Osteocyte (in vitro differentiated cells): Measurements from ENCODE around the gene PDE4B. TPM values are rescaled to one million over a fixed set of nuclear protein-coding genes. Genes with fewer than 3 reads are reported as not detected.

Experiments
- DNase-seq: peaks from one replicate; pipeline ENCODE4 v3.0.0; 2021; ENCODE audit warnings: mixed read lengths; ENCODE audit not compliant: unreplicated experiment; ENCODE audit errors: extremely low spot score
- H3K27ac Mint-ChIP-seq: one replicate; pipeline ENCODE4 v1.8.0; 2021; ENCODE audit warnings: mild to moderate bottlenecking, mixed read lengths; ENCODE audit not compliant: unreplicated experiment
- H3K27me3 Mint-ChIP-seq: one replicate; pipeline ENCODE4 v1.8.0; 2021; ENCODE audit warnings: mixed read lengths; ENCODE audit not compliant: unreplicated experiment
- H3K36me3 Mint-ChIP-seq: one replicate; pipeline ENCODE4 v1.8.0; 2021; ENCODE audit warnings: mixed read lengths; ENCODE audit not compliant: unreplicated experiment
- H3K4me1 Mint-ChIP-seq: one replicate; pipeline ENCODE4 v1.8.0; 2021; ENCODE audit warnings: mixed read lengths; ENCODE audit not compliant: unreplicated experiment
- H3K4me3 Mint-ChIP-seq: one replicate; pipeline ENCODE4 v1.8.0; 2021; ENCODE audit warnings: mild to moderate bottlenecking, moderate library complexity, mixed read lengths; ENCODE audit not compliant: unreplicated experiment
- H3K9me3 Mint-ChIP-seq: one replicate; pipeline ENCODE4 v1.8.0; 2021; ENCODE audit warnings: mixed read lengths; ENCODE audit not compliant: unreplicated experiment
- total RNA-seq: library from RNA; stranded (reverse); gene quantifications from 2 replicates; pipeline ENCODE4 v1.2.1, GENCODE V29; 2021
- TF ChIP-seq, protein P1 (sequence below): fragments of 200-600 bp; sonication (generic); IDR thresholded peaks from 2 replicates; pipeline ENCODE4 v1.5.0; 2021; ENCODE audit warnings: antibody characterized with exemption, mild to moderate bottlenecking, moderate library complexity

Gene PDE4B
- total RNA-seq, 1 donor from 2014 or later, result 53.1 TPM

DNA sequence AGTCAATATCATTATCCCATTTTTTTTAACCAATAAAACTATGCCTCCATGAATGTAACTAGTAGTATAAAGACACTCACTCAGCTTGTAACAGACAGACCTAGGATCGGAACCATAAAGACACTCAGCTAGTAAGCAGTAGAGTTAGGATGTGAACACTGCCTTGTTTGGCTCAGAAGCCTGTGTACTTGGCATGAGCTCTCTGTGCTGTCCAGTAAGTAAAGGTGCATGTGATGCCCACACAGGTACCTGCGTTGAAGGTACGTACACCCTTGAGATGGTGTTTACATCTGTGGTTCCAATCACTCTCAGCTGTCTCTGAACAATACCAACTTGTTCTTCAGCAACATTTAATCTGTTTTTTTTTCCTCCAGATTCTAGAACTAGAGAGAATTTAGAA is 489.1 kb downstream of the PDE4B start:
- Mint-ChIP-seq H3K4me1 (peaks cover 53% of the 10 kb centered on the region), H3K27me3 (no peaks in the 10 kb centered on the region), H3K9me3 (peaks cover 3% of the 10 kb centered on the region), H3K4me3 (no peak overlapping the region), H3K27ac (no peak overlapping the region), H3K36me3 (no peaks in the 10 kb centered on the region)
- TF ChIP-seq, protein P1, sequence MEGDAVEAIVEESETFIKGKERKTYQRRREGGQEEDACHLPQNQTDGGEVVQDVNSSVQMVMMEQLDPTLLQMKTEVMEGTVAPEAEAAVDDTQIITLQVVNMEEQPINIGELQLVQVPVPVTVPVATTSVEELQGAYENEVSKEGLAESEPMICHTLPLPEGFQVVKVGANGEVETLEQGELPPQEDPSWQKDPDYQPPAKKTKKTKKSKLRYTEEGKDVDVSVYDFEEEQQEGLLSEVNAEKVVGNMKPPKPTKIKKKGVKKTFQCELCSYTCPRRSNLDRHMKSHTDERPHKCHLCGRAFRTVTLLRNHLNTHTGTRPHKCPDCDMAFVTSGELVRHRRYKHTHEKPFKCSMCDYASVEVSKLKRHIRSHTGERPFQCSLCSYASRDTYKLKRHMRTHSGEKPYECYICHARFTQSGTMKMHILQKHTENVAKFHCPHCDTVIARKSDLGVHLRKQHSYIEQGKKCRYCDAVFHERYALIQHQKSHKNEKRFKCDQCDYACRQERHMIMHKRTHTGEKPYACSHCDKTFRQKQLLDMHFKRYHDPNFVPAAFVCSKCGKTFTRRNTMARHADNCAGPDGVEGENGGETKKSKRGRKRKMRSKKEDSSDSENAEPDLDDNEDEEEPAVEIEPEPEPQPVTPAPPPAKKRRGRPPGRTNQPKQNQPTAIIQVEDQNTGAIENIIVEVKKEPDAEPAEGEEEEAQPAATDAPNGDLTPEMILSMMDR, result no peak
- DNase-seq, result no peak

DNA sequence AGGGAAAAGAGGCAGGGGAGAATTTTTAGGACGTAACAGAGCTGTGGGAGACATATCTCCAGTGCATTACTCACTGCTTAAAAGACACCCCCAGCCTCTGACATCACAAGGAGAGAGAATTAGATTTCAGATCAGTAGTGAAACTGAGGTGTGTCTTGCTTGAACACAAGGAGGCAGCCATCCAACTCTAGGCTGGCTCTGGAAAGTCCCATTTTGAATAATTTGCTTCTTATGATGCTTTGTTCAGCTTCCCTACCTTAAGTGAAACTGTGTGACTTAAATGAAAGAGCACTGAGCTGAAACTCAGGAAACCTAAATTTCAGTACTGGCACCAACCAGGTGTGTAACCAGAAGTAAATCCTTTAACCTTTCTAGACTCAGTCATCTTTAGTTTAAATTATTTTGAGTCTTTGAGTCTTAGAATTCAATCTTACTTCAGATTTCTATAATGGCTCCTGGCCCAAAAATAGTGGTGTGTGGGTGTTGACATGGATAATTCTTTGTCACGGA is 489.7 kb downstream of the PDE4B start:
- Mint-ChIP-seq H3K4me1 (peaks cover 51% of the 10 kb centered on the region), H3K36me3 (no peaks in the 10 kb centered on the region), H3K27me3 (no peaks in the 10 kb centered on the region), H3K4me3 (no peak overlapping the region), H3K27ac (no peak overlapping the region), H3K9me3 (peaks cover 3% of the 10 kb centered on the region)
- DNase-seq, result no peak
- TF ChIP-seq, protein P1, result peak; percentile 26

DNA sequence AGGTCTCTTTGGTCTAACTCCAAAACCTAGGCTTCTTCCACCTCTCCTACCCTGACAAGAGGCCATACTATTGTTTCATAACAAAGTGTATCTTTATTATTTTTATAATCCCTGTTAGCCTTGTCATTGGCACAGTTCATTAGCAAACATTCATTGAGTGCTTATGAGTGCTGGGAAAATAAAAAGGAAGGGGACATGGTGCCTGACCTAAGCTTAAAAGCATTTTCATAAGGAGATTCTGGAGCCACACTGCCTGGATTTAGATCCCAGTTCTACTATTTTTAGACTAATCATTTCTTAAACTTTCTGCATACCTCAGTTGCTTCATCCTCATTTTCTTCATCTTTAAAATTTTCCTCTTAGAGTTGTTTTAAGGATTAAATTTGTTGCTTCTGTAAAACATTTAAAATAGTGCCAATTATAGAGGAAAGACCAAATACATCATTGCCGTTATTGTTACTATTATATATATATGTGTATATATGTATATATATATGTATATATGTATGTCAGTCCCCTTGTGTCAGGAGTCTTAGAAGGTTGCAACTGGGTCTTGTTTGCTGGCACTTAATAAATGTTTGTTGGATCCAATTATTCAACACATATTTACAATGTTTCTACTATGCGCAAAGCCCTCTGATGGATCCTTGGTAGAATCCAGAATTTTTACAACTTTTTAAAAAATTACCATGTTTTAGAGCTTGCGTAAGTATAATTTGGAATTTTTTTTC is 490.4 kb downstream of the PDE4B start:
- Mint-ChIP-seq H3K27me3 (no peaks in the 10 kb centered on the region), H3K27ac (no peak overlapping the region), H3K4me1 (peaks cover 47% of the 10 kb centered on the region), H3K4me3 (no peak overlapping the region), H3K9me3 (peaks cover 3% of the 10 kb centered on the region), H3K36me3 (no peaks in the 10 kb centered on the region)
- TF ChIP-seq, protein P1, result no peak
- DNase-seq, result no peak

DNA sequence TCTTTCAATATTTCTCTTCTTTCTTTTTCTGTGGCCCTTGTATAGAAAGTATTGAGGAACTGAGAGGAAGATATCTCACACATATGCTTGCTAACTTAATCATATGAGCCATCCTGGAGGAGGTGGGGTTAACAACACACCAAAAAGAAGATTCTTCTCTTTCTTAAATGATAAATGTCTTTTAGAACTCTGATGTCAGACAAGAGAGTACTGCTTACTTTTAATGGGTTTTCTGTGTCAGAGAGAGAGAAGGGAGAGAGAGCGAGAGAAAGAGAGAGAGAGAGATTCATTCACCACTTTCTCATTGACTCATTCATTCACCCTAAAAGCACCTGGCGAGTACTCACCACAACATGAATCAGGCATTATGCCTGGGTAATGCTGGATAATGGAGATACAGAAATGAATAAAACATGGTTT is 490.9 kb downstream of the PDE4B start:
- Mint-ChIP-seq H3K27me3 (no peaks in the 10 kb centered on the region), H3K4me1 (peaks cover 41% of the 10 kb centered on the region), H3K27ac (no peak overlapping the region), H3K4me3 (no peak overlapping the region), H3K9me3 (peaks cover 3% of the 10 kb centered on the region), H3K36me3 (no peaks in the 10 kb centered on the region)
- TF ChIP-seq, protein P1, result no peak
- no peak for DNase-seq

- H3K4me1 Mint-ChIP-seq, result peaks cover 36% of the 10 kb centered on the region
- no peak for DNase-seq
- H3K27me3 Mint-ChIP-seq, result no peaks in the 10 kb centered on the region
- peaks cover 3% of the 10 kb centered on the region for H3K9me3 Mint-ChIP-seq
- no peak overlapping the region for H3K4me3 Mint-ChIP-seq
- TF ChIP-seq, protein P1, result no peak
- no peak overlapping the region for H3K27ac Mint-ChIP-seq
- H3K36me3 Mint-ChIP-seq, result no peaks in the 10 kb centered on the region
Measured at GRCh38 chr1:66284746-66285145, 492.1 kb downstream of the PDE4B start.
